ENCODE data around the gene ERI2. TPM values are rescaled to one million over a fixed set of nuclear protein-coding genes. Genes with fewer than 3 reads are reported as not detected.

Gene ERI2
- total and polyA plus RNA-seq, 11 donors, result 5.7 to 15.2 (median 10.1) TPM

GRCh38 chr16:20853143-20853542 is 46.9 kb upstream of the ERI2 start:
- H3K4me1 ChIP-seq, result peaks cover 9 to 64% (median 52%) of the 10 kb centered on the region in 12 donors

GRCh38 chr16:20851601-20852000 is 45.3 kb upstream of the ERI2 start:
- Histone ChIP-seq H3K27ac (peak overlapping the region; percentile 53 to 88 (median 79)), H3K27me3 (no peaks in the 10 kb centered on the region), H3K4me3 (no peak overlapping the region), H3K36me3 (peaks cover 0 to 22% (median 0%) of the 10 kb centered on the region in 9 donors), H3K9me3 (no peaks in the 10 kb centered on the region), H3K4me1 (peaks cover 9 to 53% (median 44%) of the 10 kb centered on the region in 12 donors)
- TF ChIP-seq POLR2A (IDR thresholded peaks at IDR 0.05), result peak in 1 of 2 donors; percentile 41
- TF ChIP-seq, protein P1, sequence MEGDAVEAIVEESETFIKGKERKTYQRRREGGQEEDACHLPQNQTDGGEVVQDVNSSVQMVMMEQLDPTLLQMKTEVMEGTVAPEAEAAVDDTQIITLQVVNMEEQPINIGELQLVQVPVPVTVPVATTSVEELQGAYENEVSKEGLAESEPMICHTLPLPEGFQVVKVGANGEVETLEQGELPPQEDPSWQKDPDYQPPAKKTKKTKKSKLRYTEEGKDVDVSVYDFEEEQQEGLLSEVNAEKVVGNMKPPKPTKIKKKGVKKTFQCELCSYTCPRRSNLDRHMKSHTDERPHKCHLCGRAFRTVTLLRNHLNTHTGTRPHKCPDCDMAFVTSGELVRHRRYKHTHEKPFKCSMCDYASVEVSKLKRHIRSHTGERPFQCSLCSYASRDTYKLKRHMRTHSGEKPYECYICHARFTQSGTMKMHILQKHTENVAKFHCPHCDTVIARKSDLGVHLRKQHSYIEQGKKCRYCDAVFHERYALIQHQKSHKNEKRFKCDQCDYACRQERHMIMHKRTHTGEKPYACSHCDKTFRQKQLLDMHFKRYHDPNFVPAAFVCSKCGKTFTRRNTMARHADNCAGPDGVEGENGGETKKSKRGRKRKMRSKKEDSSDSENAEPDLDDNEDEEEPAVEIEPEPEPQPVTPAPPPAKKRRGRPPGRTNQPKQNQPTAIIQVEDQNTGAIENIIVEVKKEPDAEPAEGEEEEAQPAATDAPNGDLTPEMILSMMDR (IDR thresholded peaks at IDR 0.05), result peak in 1 of 12 donors; percentile 9
- WGBS, 4 donors, result 9 to 13% (median 11%) methylated on average over 2 of the region's 2 CpGs
- intact Hi-C loops (cut with DNase I), result loop anchor here (1.0 to 10.0 kb wide), 15 partner anchors 44 to 443 kb away; partner anchors contain the start of genes DCUN1D3 (in 8 of the 10), LYRM1 (in 8 of the 10), ERI2 (in 2 of the 10) and REXO5 (in 2 of the 10)
- DNase-seq (peak; percentile 76 to 91 (median 78)), ATAC-seq (peak; percentile 90 to 96 (median 94))

More at GRCh38 chr16:20853143-20853542, 46.9 kb upstream of the ERI2 start:
- Histone ChIP-seq H3K9me3 (no peaks in the 10 kb centered on the region), H3K27me3 (no peaks in the 10 kb centered on the region), H3K36me3 (peaks cover 0 to 29% (median 0%) of the 10 kb centered on the region in 9 donors), H3K4me3 (no peak overlapping the region), H3K27ac (peak overlapping the region in 11 of 12 donors; percentile 11 to 88 (median 74))
- DNase-seq (no peak), ATAC-seq (peak in 2 of 4 donors; percentile 31 to 39)
- 40 to 57% (median 50%) methylated on average over 5 of the region's 5 CpGs for WGBS, 4 donors
- TF ChIP-seq, protein P1 (IDR thresholded peaks at IDR 0.05), result no peak
- no peak for TF ChIP-seq POLR2A (IDR thresholded peaks at IDR 0.05)
- intact Hi-C loops (cut with DNase I), result loop anchor here in 5 of 10 donors (5.0 to 10.0 kb wide), 6 partner anchors 46 to 442 kb away; partner anchors contain the start of genes DCUN1D3 (in 3 of the 5), LYRM1 (in 3 of the 5), ERI2 (in 1 of the 5) and LDAF1 (in 1 of the 5)

DNA sequence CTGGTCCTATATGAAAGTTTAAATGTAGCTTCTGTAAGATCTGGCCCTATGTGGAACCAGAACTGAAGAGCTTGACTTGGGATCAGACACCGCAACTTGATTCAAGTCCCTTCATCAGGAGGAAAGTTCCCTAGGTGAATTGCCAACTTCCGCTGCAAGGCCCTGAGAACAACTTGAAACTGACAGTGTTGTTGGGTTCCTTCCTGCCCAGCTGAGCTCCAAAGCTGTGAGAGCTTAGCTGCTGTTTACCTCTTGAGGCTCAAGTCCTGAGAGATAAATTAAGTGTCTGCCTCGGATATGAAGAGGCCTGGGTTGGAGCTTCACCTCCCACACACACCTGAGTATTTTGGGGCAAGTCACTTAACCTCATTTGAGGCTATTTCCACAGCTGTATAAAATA is 44.7 kb upstream of the ERI2 start:
- Histone ChIP-seq H3K4me3 (no peak overlapping the region), H3K36me3 (peaks cover 0 to 22% (median 0%) of the 10 kb centered on the region in 9 donors), H3K27me3 (no peaks in the 10 kb centered on the region), H3K9me3 (no peaks in the 10 kb centered on the region), H3K4me1 (peaks cover 9 to 55% (median 45%) of the 10 kb centered on the region in 12 donors), H3K27ac (peak overlapping the region; percentile 53 to 88 (median 79))
- intact Hi-C loops (cut with DNase I), result loop anchor here (1.0 to 10.0 kb wide), 16 partner anchors 44 to 444 kb away; partner anchors contain the start of genes DCUN1D3 (in 8 of the 10), LYRM1 (in 8 of the 10), ERI2 (in 2 of the 10) and REXO5 (in 2 of the 10)
- ATAC-seq (peak in 3 of 4 donors; percentile 18 to 27 (median 24)), DNase-seq (no peak)
- 32 to 44% (median 41%) methylated on average over 3 of the region's 3 CpGs for WGBS, 4 donors
- TF ChIP-seq, protein P1 (IDR thresholded peaks at IDR 0.05), result peak in 1 of 12 donors; percentile 2
- TF ChIP-seq POLR2A (IDR thresholded peaks at IDR 0.05), result no peak

All from heart left ventricle (tissue), 16 donors.